Ishikawa (cell line): Measurements from ENCODE around the gene MMAB.

Experiments used
- CEBPB ChIP-seq: IDR thresholded peaks from 2 replicates; pipeline ENCODE4 v1.6.1; 2012
- CREB1 ChIP-seq: IDR thresholded peaks from 2 replicates; pipeline ENCODE4 v1.6.1; 2012; ENCODE audit warnings: low read depth
- EGR1 ChIP-seq: IDR thresholded peaks from 2 replicates; pipeline ENCODE4 v1.6.1; 2012
- EP300 ChIP-seq: IDR thresholded peaks from 2 replicates; pipeline ENCODE4 v1.6.1; 2012; ENCODE audit warnings: borderline replicate concordance
- FOXM1 ChIP-seq: IDR thresholded peaks from 2 replicates; pipeline ENCODE4 v1.6.1; 2012; ENCODE audit warnings: low read depth, borderline replicate concordance
- MAX ChIP-seq: IDR thresholded peaks from 2 replicates; pipeline ENCODE4 v1.6.1; 2012
- NFIC ChIP-seq: IDR thresholded peaks from 2 replicates; pipeline ENCODE4 v1.6.1; 2012
- RAD21 ChIP-seq: IDR thresholded peaks from 2 replicates; pipeline ENCODE4 v1.6.1; 2012; ENCODE audit warnings: low read depth
- REST ChIP-seq: IDR thresholded peaks from 2 replicates; pipeline ENCODE4 v1.6.1; 2012; ENCODE audit warnings: low read depth, mild to moderate bottlenecking
- TAF1 ChIP-seq: IDR thresholded peaks from 2 replicates; pipeline ENCODE4 v1.6.1; 2012; ENCODE audit warnings: low read depth, mild to moderate bottlenecking
- TCF12 ChIP-seq: IDR thresholded peaks from 2 replicates; pipeline ENCODE4 v1.6.1; 2012; ENCODE audit warnings: low read depth
- TEAD4 ChIP-seq: IDR thresholded peaks from 2 replicates; pipeline ENCODE4 v1.6.1; 2012
- USF1 ChIP-seq: IDR thresholded peaks from 2 replicates; pipeline ENCODE4 v1.6.1; 2012
- YY1 ChIP-seq: IDR thresholded peaks from 2 replicates; pipeline ENCODE4 v1.6.1; 2012; ENCODE audit warnings: low read depth
- ZBTB7A ChIP-seq: IDR thresholded peaks from 2 replicates; pipeline ENCODE4 v1.6.1; 2012; ENCODE audit warnings: low read depth

MMAB gene

GRCh38 chr12:109527489-109528123, 45.7 kb downstream of the MMAB start:
- no peak for TF ChIP-seq ZBTB7A
- TF ChIP-seq REST, result no peak
- no peak for TF ChIP-seq USF1

GRCh38 chr12:109525279-109525585, 48.1 kb downstream of the MMAB start:
- TF ChIP-seq YY1 (no peak), ZBTB7A (no peak), FOXM1 (no peak)

GRCh38 chr12:109524466-109525278, 48.6 kb downstream of the MMAB start:
- no peak for TF ChIP-seq NFIC
- TF ChIP-seq TEAD4, result no peak
- TF ChIP-seq MAX, result no peak
- no peak for TF ChIP-seq REST
- no peak for TF ChIP-seq CEBPB
- TF ChIP-seq USF1, result no peak
- no peak for TF ChIP-seq ZBTB7A
- no peak for TF ChIP-seq EGR1
- TF ChIP-seq RAD21, result no peak
- no peak for TF ChIP-seq EP300
- TF ChIP-seq TCF12, result no peak

- TF ChIP-seq NFIC (no peak), YY1 (no peak), USF1 (no peak), MAX (no peak), ZBTB7A (no peak), EP300 (no peak), FOXM1 (no peak), TEAD4 (no peak)
These were observed 49.8 kb downstream of the MMAB start for GRCh38 chr12:109523504-109523903.

GRCh38 chr12:109523071-109523470, 50.2 kb downstream of the MMAB start:
- TF ChIP-seq TAF1, result no peak
- no peak for TF ChIP-seq YY1
- TF ChIP-seq CREB1, result no peak
- no peak for TF ChIP-seq NFIC
- TF ChIP-seq USF1, result no peak
- TF ChIP-seq ZBTB7A, result no peak
- TF ChIP-seq EGR1, result no peak
- no peak for TF ChIP-seq TEAD4

- TF ChIP-seq EP300, result no peak
- no peak for TF ChIP-seq FOXM1
- no peak for TF ChIP-seq ZBTB7A
- TF ChIP-seq USF1, result no peak
- TF ChIP-seq TAF1, result no peak
- TF ChIP-seq EGR1, result no peak
- TF ChIP-seq CREB1, result no peak
- TF ChIP-seq TCF12, result no peak
- no peak for TF ChIP-seq NFIC
- no peak for TF ChIP-seq YY1
- TF ChIP-seq MAX, result no peak
- no peak for TF ChIP-seq RAD21
- TF ChIP-seq TEAD4, result no peak
- TF ChIP-seq CEBPB, result no peak
- no peak for TF ChIP-seq REST
These were observed 51.5 kb downstream of the MMAB start for GRCh38 chr12:109521831-109522230.
